Bronchial epithelial cell (primary cell): Measurements from ENCODE around the gene CALHM2. TPM values are rescaled to one million over a fixed set of nuclear protein-coding genes. Genes with fewer than 3 reads are reported as not detected.
"Not testable (repeated sequence)": the region's sequence is repeated elsewhere in the genome, so short reads cannot be mapped to it uniquely, and the experiment has no call there.

Experiments used
- DNase-seq: peaks from one replicate; pipeline ENCODE4 v3.0.0-alpha.2; 2010; ENCODE audit warnings: low read depth
- FAIRE-seq: peaks from 2 replicates; lab custom pipeline; 2011; peaks lifted over from hg19 to GRCh38; lab: Jason Lieb, UNC
- H3K27me3 ChIP-seq: 2 replicates; pipeline ENCODE4 v1.5.1; 2011; ENCODE audit warnings: low read length; ENCODE audit not compliant: control insufficient read depth, insufficient read depth
- H3K36me3 ChIP-seq: 2 replicates; pipeline ENCODE4 v1.5.1; 2011; ENCODE audit warnings: low read length; ENCODE audit not compliant: control insufficient read depth, insufficient read depth
- H3K4me3 ChIP-seq: 2 replicates; pipeline ENCODE4 v1.5.1; 2011; ENCODE audit warnings: mild to moderate bottlenecking, low read depth, low read length, control low read depth
- CTCF ChIP-seq: IDR thresholded peaks from 2 replicates; pipeline ENCODE4 v1.5.1; 2011; ENCODE audit warnings: mild to moderate bottlenecking, moderate library complexity, low read length, control low read depth, inconsistent platforms; ENCODE audit not compliant: insufficient read depth, severe bottlenecking
- total RNA-seq: library from RNA; depleted of rRNA; stranded (reverse); fragments of >200 nt; gene quantifications from 2 replicates; pipeline ENCODE4 v1.2.1, GENCODE V29; 2014

Gene CALHM2
- total RNA-seq, 1 donor from 2014 or later, result 0.53 TPM

- H3K36me3 ChIP-seq, result peaks cover 52% of the 10 kb centered on the region
- no peak for FAIRE-seq
These were observed 34.6 kb downstream of the CALHM2 start for GRCh38 chr10:103417601-103418000.

GRCh38 chr10:103417148-103417469 lies 35.1 kb downstream of the CALHM2 start:
- FAIRE-seq, H3K4me3 ChIP-seq, DNase-seq, H3K27me3 ChIP-seq: not testable (repeated sequence)
- H3K36me3 ChIP-seq, result peaks cover 49% of the 10 kb centered on the region

More at GRCh38 chr10:103417601-103418000, 34.6 kb downstream of the CALHM2 start:
- Histone ChIP-seq H3K27me3 (no peaks in the 10 kb centered on the region), H3K4me3 (no peak overlapping the region)
- DNase-seq, result no peak
- TF ChIP-seq CTCF, result no peak

- H3K27me3 ChIP-seq, result no peaks in the 10 kb centered on the region
- peak; percentile 44 for TF ChIP-seq CTCF
- no peak overlapping the region for H3K4me3 ChIP-seq
- H3K36me3 ChIP-seq, result peaks cover 50% of the 10 kb centered on the region
- FAIRE-seq, result no peak
- peak; percentile 52 for DNase-seq
These were observed 35.6 kb downstream of the CALHM2 start for GRCh38 chr10:103416436-103417147.

GRCh38 chr10:103415581-103415980 lies 36.6 kb downstream of the CALHM2 start:
- peaks cover 49% of the 10 kb centered on the region for H3K36me3 ChIP-seq
- no peak for FAIRE-seq

GRCh38 chr10:103413564-103413963 lies 38.6 kb downstream of the CALHM2 start:
- Histone ChIP-seq H3K4me3 (no peak overlapping the region), H3K36me3 (peaks cover 43% of the 10 kb centered on the region), H3K27me3 (no peaks in the 10 kb centered on the region)
- no peak for TF ChIP-seq CTCF
- DNase-seq (no peak), FAIRE-seq (no peak)

More at GRCh38 chr10:103415581-103415980, 36.6 kb downstream of the CALHM2 start:
- H3K4me3 ChIP-seq, result no peak overlapping the region
- H3K27me3 ChIP-seq, result no peaks in the 10 kb centered on the region
- TF ChIP-seq CTCF, result no peak
- no peak for DNase-seq

GRCh38 chr10:103397191-103397825 lies 54.9 kb downstream of the CALHM2 start:
- no peak for FAIRE-seq
- H3K4me3 ChIP-seq, result peak overlapping the region; percentile 77
- H3K36me3 ChIP-seq, result peaks cover 18% of the 10 kb centered on the region
- no peaks in the 10 kb centered on the region for H3K27me3 ChIP-seq
- peak; percentile 10 for DNase-seq
- TF ChIP-seq CTCF, result no peak
